AG04449 (cell line): ENCODE measurements around the gene ZNF770.
A peak's percentile ranks its signal among the peaks of the same experiment; 100 is the strongest.

ENCODE experiments used
- CTCF ChIA-PET: fragments of 350-600 bp; formaldehyde crosslinking; extraction: SDS; loops from one replicate; lab custom pipeline; 2021; ENCODE audit warnings: antibody characterized with exemption; lab: Yijun Ruan, JAX
- POLR2A ChIA-PET: fragments of 400-600, 350-600 bp; formaldehyde crosslinking; extraction: SDS; loops from one replicate; lab custom pipeline; 2020; ENCODE audit warnings: antibody characterized with exemption, inconsistent platforms; lab: Yijun Ruan, JAX
- DNase-seq: peaks from one replicate; pipeline ENCODE4 v3.0.0-alpha.2; 2010; ENCODE audit warnings: low read depth, low spot score
- H3K4me3 ChIP-seq: 2 replicates; pipeline ENCODE4 v1.5.1; 2011; ENCODE audit warnings: low read depth, mild to moderate bottlenecking, control low read depth, low read length
- CTCF ChIP-seq: IDR thresholded peaks from one replicate; pipeline ENCODE4 v1.5.1; 2011; ENCODE audit warnings: mild to moderate bottlenecking, moderate library complexity, low read length, control low read depth, inconsistent platforms; ENCODE audit not compliant: insufficient read depth; ENCODE audit errors: missing control alignments

The ZNF770 gene

DNA sequence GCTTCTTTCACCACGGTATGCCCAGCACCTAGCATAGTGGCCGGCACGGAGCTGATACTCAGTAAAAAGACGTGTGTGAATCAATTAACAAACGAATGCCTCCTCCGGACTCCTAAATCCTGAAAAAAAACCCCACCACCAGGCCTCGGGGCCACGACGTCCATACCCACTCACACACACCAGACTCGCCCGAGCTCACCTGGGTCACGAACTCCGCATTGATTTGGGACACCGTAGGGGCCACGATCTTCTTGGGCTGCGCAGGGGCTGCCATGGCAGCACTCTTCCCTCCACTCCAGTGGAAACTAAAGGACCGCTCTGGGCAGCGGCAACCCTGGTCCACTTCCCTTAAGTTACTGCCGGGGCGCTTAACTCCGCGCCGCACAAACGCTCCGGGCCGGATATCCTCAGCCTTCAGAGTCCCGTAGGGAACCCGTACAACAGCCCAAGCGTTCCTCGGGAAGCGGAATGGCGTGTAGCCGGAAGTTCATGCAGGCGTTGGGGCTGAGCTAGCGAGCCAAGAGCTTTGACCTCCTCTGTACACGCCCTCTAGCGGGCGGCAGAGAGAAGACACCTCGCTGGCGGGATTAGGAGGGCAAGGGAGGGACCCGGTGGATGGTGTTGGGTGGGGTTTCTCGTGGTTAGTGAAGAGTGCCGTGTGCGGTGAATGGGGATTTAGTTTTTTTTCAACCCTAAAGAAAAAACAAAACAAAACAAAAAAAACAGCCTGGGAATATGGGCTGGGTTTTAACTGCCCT is 18.6 kb downstream of the ZNF770 start, which contains the start of gene AQR:
AQR (minus strand) TSS at position 403 of the 758 bp plus-strand sequence; CDS start at position 274, 129 bp downstream.
- CTCF ChIA-PET: interaction anchor here (0.6 to 2.7 kb wide), 25 partner anchors 8 to 364 kb away, joined by 3 to 51 read pairs (median 5); partner anchors contain the start of gene ZNF770
- peak; percentile 88 for DNase-seq
- POLR2A ChIA-PET: interaction anchor here (0.7 to 2.0 kb wide), 5 partner anchors 9 to 30 kb away, joined by 4 to 25 read pairs (median 5); partner anchors contain the start of gene ZNF770
- TF ChIP-seq CTCF: peak; percentile 95
- H3K4me3 ChIP-seq: peak within 1 kb of the TSS; percentile 93

GRCh38 chr15:34964277-34964676 is 23.8 kb downstream of the ZNF770 start:
- TF ChIP-seq CTCF: no peak
- DNase-seq: no peak
- CTCF ChIA-PET: interaction anchor here (1.2 kb wide), 1 partner anchor 44 kb away, joined by 3 read pairs; no protein-coding TSS in a partner anchor
- POLR2A ChIA-PET: no interaction called here
- H3K4me3 ChIP-seq: no peak overlapping the region

DNA sequence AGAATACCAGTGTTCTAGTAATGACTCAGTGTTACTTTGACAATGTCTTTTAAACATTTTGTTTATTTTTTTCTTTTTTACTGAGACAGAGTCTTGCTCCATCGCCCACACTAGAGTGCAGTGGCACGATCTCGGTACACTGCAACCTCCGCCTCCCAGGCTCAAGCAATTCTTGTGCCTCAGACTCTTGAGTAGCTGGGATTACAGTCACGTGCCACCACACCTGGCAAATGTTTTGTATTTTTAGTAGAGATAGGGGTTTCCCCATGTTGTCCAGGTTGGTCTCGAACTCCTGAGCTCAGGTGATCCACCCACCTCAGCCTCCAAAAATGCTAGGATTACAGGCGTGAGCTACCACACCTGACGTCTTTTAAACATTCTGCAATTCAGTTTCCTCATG is 34.2 kb downstream of the ZNF770 start:
- POLR2A ChIA-PET: no interaction called here
- no peak for TF ChIP-seq CTCF
- H3K4me3 ChIP-seq: no peak overlapping the region
- CTCF ChIA-PET: no interaction called here
- DNase-seq: no peak

DNA sequence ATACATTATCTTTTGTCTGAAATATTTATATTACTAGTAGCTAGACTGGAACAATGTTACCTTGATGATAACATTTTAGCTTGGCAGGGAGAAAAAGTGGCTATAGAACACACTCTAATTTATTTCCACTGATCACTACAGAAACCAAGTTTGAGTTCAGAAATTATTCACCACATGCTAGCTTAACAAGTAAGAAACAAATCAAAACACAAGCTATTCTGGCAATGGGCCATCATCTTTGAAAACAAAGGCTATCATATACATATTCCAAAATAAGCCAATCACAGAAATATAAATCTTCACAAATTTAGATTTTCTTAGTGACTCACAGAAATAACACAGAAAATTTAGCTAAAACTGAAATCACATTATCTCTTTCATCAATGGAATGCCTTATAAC is 35.6 kb downstream of the ZNF770 start:
- ChIA-PET POLR2A (no interaction called here), CTCF (interaction anchor here (0.6 to 1.5 kb wide), 5 partner anchors 8 to 245 kb away, joined by 3 to 6 read pairs (median 4); partner anchors contain the start of gene AQR)
- no peak overlapping the region for H3K4me3 ChIP-seq
- DNase-seq: no peak
- no peak for TF ChIP-seq CTCF

DNA sequence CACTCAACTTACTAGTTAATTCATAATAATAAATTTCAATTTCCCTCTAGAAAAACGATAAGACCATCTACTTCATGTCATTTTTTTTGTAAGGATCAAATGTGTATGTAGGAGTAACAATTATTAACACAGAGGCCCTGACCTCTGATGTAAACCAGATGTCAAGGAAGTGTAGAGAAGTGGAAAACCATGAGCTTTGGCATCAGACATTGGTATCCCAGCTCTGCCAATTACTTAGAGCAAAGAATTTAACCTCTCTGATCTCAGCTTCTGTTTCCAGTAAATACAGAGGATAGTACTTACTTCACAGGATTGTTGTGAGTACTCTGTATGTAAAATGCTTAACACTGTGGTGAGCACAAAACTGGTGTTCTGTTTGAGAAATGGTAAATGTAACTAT is 36.1 kb downstream of the ZNF770 start:
- DNase-seq: peak; percentile 26
- ChIA-PET POLR2A (no interaction called here), CTCF (interaction anchor here (1.3 to 1.5 kb wide), 3 partner anchors 16 to 32 kb away, joined by 4 to 6 read pairs (median 5); partner anchors contain the start of gene AQR)
- no peak for TF ChIP-seq CTCF
- no peak overlapping the region for H3K4me3 ChIP-seq

- no peak for TF ChIP-seq CTCF
- POLR2A ChIA-PET: interaction anchor here (1.4 kb wide), 1 partner anchor 25 kb away, joined by 13 read pairs; the partner anchor contains the start of gene AQR
- no peak overlapping the region for H3K4me3 ChIP-seq
- DNase-seq: no peak
- CTCF ChIA-PET: interaction anchor here (0.5 to 2.4 kb wide), 3 partner anchors 25 to 221 kb away, joined by 3 to 11 read pairs (median 3); partner anchors contain the start of gene AQR
Observed at GRCh38 chr15:34944936-34945335, 43.2 kb downstream of the ZNF770 start.
